HEK293 (cell line): ENCODE results near the gene THOC1.

Experiments used
- CTCF ChIA-PET: fragments of 350-600 bp; formaldehyde crosslinking; extraction: SDS; loops from one replicate; lab custom pipeline; 2021; ENCODE audit warnings: antibody characterized with exemption; lab: Yijun Ruan, JAX
- POLR2A ChIA-PET: fragments of 300-600 bp; formaldehyde crosslinking; extraction: SDS; loops from one replicate; lab custom pipeline; 2020; ENCODE audit warnings: antibody characterized with exemption, inconsistent platforms; lab: Yijun Ruan, JAX
- H3K27ac ChIP-seq: fragments of 200-500 bp; sonication (Bioruptor generic); 2 replicates; pipeline ENCODE4 v1.5.1; 2014; ENCODE audit warnings: low read depth, low read length, control low read depth, inconsistent platforms; ENCODE audit errors: extremely low read depth
- H3K36me3 ChIP-seq, 2 experiments: fragments of 200-500 bp in 1 of 2; sonication (Bioruptor generic) in 1 of 2; 1 replicate in 1 of 2; 2 replicates in 1 of 2; pipeline ENCODE4 v1.5.1; 2014 to 2017; ENCODE audit warnings: inconsistent platforms in 2 of 2, low read length in 2 of 2; ENCODE audit not compliant: control insufficient read depth in 2 of 2, insufficient read depth in 1 of 2
- H3K4me1 ChIP-seq: fragments of 200-500 bp; sonication (Bioruptor generic); 2 replicates; pipeline ENCODE4 v1.5.1; 2014; ENCODE audit warnings: mild to moderate bottlenecking, low read length, inconsistent platforms; ENCODE audit not compliant: control insufficient read depth, insufficient read depth
- H3K4me3 ChIP-seq: 2 replicates; pipeline ENCODE4 v1.5.1; 2011; ENCODE audit warnings: low read depth, mild to moderate bottlenecking, control low read depth, low read length, moderate library complexity
- H3K9me3 ChIP-seq: fragments of 200-500 bp; sonication (Bioruptor generic); 2 replicates; pipeline ENCODE4 v1.5.1; 2014; ENCODE audit warnings: low read depth, low read length, inconsistent platforms; ENCODE audit not compliant: control insufficient read depth, insufficient read depth
- AEBP2 ChIP-seq: fragments of 450-650 bp; formaldehyde crosslinking; IDR thresholded peaks from 2 replicates; pipeline ENCODE4 v1.5.1; 2016; ENCODE audit warnings: missing biosample characterization, missing genetic modification characterization, borderline replicate concordance
- GLIS2 ChIP-seq: fragments of 450-650 bp; formaldehyde crosslinking; IDR thresholded peaks from 2 replicates; pipeline ENCODE4 v1.5.1; 2016; ENCODE audit warnings: missing biosample characterization, missing genetic modification characterization
- KLF16 ChIP-seq: fragments of 450-650 bp; formaldehyde crosslinking; IDR thresholded peaks from 2 replicates; pipeline ENCODE4 v1.5.1; 2017; ENCODE audit warnings: missing biosample characterization, missing genetic modification characterization
- TRIM28 ChIP-seq: IDR thresholded peaks from 2 replicates; pipeline ENCODE4 v1.6.1; 2011; ENCODE audit warnings: low read length, control low read depth, borderline replicate concordance
- ZBTB11 ChIP-seq: fragments of 450-650 bp; formaldehyde crosslinking; conservative IDR thresholded peaks from 2 replicates; pipeline ENCODE4 v1.5.1; 2016; ENCODE audit warnings: low read depth, missing biosample characterization, missing genetic modification characterization
- ZBTB20 ChIP-seq: fragments of 450-650 bp; formaldehyde crosslinking; IDR thresholded peaks from 2 replicates; pipeline ENCODE4 v1.5.1; 2016; ENCODE audit warnings: missing biosample characterization, missing genetic modification characterization
- ZBTB8A ChIP-seq: fragments of 450-650 bp; formaldehyde crosslinking; IDR thresholded peaks from 2 replicates; pipeline ENCODE4 v1.5.1; 2016; ENCODE audit warnings: missing biosample characterization, missing genetic modification characterization
- ZFP37 ChIP-seq: fragments of 450-650 bp; formaldehyde crosslinking; IDR thresholded peaks from 2 replicates; pipeline ENCODE4 v1.5.1; 2016; ENCODE audit warnings: missing biosample characterization, missing genetic modification characterization
- ZNF132 ChIP-seq: fragments of 450-650 bp; formaldehyde crosslinking; IDR thresholded peaks from 2 replicates; pipeline ENCODE4 v1.5.1; 2017; ENCODE audit warnings: missing biosample characterization, missing genetic modification characterization, borderline replicate concordance
- ZNF140 ChIP-seq: fragments of 450-650 bp; formaldehyde crosslinking; IDR thresholded peaks from 2 replicates; pipeline ENCODE4 v1.5.1; 2016; ENCODE audit warnings: missing biosample characterization, missing genetic modification characterization
- ZNF211 ChIP-seq: fragments of 450-650 bp; formaldehyde crosslinking; IDR thresholded peaks from 2 replicates; pipeline ENCODE4 v1.5.1; 2016; ENCODE audit warnings: low read depth, missing biosample characterization, missing genetic modification characterization
- ZNF366 ChIP-seq: fragments of 450-650 bp; formaldehyde crosslinking; conservative IDR thresholded peaks from 2 replicates; pipeline ENCODE4 v1.5.1; 2016; ENCODE audit warnings: missing biosample characterization, missing genetic modification characterization
- ZNF426 ChIP-seq: fragments of 450-650 bp; formaldehyde crosslinking; IDR thresholded peaks from 2 replicates; pipeline ENCODE4 v1.5.1; 2017; ENCODE audit warnings: missing biosample characterization, missing genetic modification characterization, mild to moderate bottlenecking, inconsistent platforms, moderate library complexity
- ZNF48 ChIP-seq: fragments of 450-650 bp; formaldehyde crosslinking; IDR thresholded peaks from 2 replicates; pipeline ENCODE4 v1.5.1; 2016; ENCODE audit warnings: missing biosample characterization, missing genetic modification characterization
- ZNF558 ChIP-seq: fragments of 450-650 bp; formaldehyde crosslinking; IDR thresholded peaks from 2 replicates; pipeline ENCODE4 v1.5.1; 2016; ENCODE audit warnings: missing biosample characterization, missing genetic modification characterization
- ZNF629 ChIP-seq: fragments of 450-650 bp; formaldehyde crosslinking; IDR thresholded peaks from 2 replicates; pipeline ENCODE4 v1.5.1; 2017; ENCODE audit warnings: missing biosample characterization, missing genetic modification characterization
- ZNF664 ChIP-seq: fragments of 450-650 bp; formaldehyde crosslinking; IDR thresholded peaks from 2 replicates; pipeline ENCODE4 v1.5.1; 2016; ENCODE audit warnings: missing biosample characterization, missing genetic modification characterization
- ZNF670 ChIP-seq: fragments of 450-650 bp; formaldehyde crosslinking; IDR thresholded peaks from 2 replicates; pipeline ENCODE4 v1.5.1; 2016; ENCODE audit warnings: missing biosample characterization, missing genetic modification characterization, low read depth
- ZNF768 ChIP-seq: fragments of 450-650 bp; formaldehyde crosslinking; IDR thresholded peaks from 2 replicates; pipeline ENCODE4 v1.5.1; 2018; ENCODE audit warnings: missing biosample characterization, mild to moderate bottlenecking, missing genetic modification characterization
- ZNF791 ChIP-seq: fragments of 450-650 bp; formaldehyde crosslinking; IDR thresholded peaks from 2 replicates; pipeline ENCODE4 v1.5.1; 2016; ENCODE audit warnings: missing biosample characterization, missing genetic modification characterization
- TF ChIP-seq, protein P1 (sequence below): IDR thresholded peaks from 2 replicates; pipeline ENCODE4 v1.6.1; 2011; ENCODE audit warnings: mild to moderate bottlenecking, low read depth, low read length, borderline replicate concordance
- TF ChIP-seq, protein P2 (sequence below): fragments of 450-650 bp; formaldehyde crosslinking; IDR thresholded peaks from 2 replicates; pipeline ENCODE4 v1.5.1; 2016; ENCODE audit warnings: missing biosample characterization, missing genetic modification characterization

The THOC1 gene

DNA sequence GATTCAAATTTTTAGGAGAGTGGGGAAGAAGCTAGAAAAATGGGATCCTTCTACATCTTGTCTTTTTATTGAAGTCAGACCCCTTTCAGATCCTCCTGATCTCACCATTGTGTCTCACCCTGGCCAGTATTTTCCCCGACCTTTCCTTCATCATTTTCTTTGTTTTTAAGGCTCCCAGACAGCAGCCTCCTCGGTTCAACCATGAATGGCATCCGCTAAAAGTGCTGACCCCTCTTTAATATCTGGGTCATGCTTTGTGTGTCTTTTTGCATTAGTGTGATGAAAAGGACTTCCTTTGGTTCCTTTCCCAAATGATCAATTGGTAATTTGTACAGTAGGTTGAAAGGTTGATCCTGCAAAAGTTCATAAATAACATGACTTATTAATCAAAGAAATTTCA, 26.7 kb upstream of the THOC1 start:
- Histone ChIP-seq H3K27ac (no peak overlapping the region), H3K36me3 (no peaks in the 10 kb centered on the region), H3K4me3 (no peak overlapping the region), H3K4me1 (no peaks in the 10 kb centered on the region), H3K9me3 (no peaks in the 10 kb centered on the region)
- no peak for TF ChIP-seq ZNF366 (tag by site-specific recombination)
- CTCF ChIA-PET: interaction anchor here (0.7 to 1.3 kb wide), 2 partner anchors 212 to 327 kb away, joined by 3 to 4 read pairs; no protein-coding TSS in a partner anchor
- POLR2A ChIA-PET: no interaction called here

- no peaks in the 10 kb centered on the region for H3K9me3 ChIP-seq
- TF ChIP-seq ZBTB8A (tag by site-specific recombination) (no peak), TRIM28 (no peak), ZNF791 (tag by site-specific recombination) (no peak), ZNF140 (tag by site-specific recombination) (no peak), ZBTB20 (no peak), ZNF558 (tag by site-specific recombination) (no peak), ZFP37 (no peak), GLIS2 (tag by site-specific recombination) (no peak), ZNF426 (no peak), ZNF48 (tag by site-specific recombination) (no peak), ZNF768 (no peak), ZNF670 (tag by site-specific recombination) (no peak), KLF16 (tag by site-specific recombination) (no peak), ZNF132 (tag by site-specific recombination) (no peak), ZNF629 (tag by site-specific recombination) (no peak), AEBP2 (tag by site-specific recombination) (no peak), ZNF211 (no peak)
- TF ChIP-seq, protein P1, sequence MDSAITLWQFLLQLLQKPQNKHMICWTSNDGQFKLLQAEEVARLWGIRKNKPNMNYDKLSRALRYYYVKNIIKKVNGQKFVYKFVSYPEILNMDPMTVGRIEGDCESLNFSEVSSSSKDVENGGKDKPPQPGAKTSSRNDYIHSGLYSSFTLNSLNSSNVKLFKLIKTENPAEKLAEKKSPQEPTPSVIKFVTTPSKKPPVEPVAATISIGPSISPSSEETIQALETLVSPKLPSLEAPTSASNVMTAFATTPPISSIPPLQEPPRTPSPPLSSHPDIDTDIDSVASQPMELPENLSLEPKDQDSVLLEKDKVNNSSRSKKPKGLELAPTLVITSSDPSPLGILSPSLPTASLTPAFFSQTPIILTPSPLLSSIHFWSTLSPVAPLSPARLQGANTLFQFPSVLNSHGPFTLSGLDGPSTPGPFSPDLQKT: no peak
- TF ChIP-seq, protein P2, sequence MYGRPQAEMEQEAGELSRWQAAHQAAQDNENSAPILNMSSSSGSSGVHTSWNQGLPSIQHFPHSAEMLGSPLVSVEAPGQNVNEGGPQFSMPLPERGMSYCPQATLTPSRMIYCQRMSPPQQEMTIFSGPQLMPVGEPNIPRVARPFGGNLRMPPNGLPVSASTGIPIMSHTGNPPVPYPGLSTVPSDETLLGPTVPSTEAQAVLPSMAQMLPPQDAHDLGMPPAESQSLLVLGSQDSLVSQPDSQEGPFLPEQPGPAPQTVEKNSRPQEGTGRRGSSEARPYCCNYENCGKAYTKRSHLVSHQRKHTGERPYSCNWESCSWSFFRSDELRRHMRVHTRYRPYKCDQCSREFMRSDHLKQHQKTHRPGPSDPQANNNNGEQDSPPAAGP (tag by site-specific recombination): no peak
- no peaks in the 10 kb centered on the region; a peak in 1 of 3 replicates for H3K36me3 ChIP-seq
- no peaks in the 10 kb centered on the region for H3K4me1 ChIP-seq
- no peak overlapping the region for H3K4me3 ChIP-seq
- H3K27ac ChIP-seq: no peak overlapping the region
- CTCF ChIA-PET: interaction anchor here (0.6 to 1.8 kb wide), 4 partner anchors 322 to 357 kb away, joined by 3 to 6 read pairs (median 4); no protein-coding TSS in a partner anchor
- POLR2A ChIA-PET: no interaction called here
Observed at GRCh38 chr18:293536-293935, 25.7 kb upstream of the THOC1 start.

- POLR2A ChIA-PET: no interaction called here
- TF ChIP-seq ZBTB11 (tag by site-specific recombination) (no peak), ZNF664 (peak; percentile 60)
- CTCF ChIA-PET: interaction anchor here (0.6 to 1.8 kb wide), 5 partner anchors 8 to 327 kb away, joined by 3 to 6 read pairs (median 3); no protein-coding TSS in a partner anchor
- H3K4me3 ChIP-seq: no peak overlapping the region
- H3K27ac ChIP-seq: no peak overlapping the region
- no peaks in the 10 kb centered on the region for H3K4me1 ChIP-seq
- H3K36me3 ChIP-seq: no peaks in the 10 kb centered on the region; a peak in 1 of 3 replicates
- H3K9me3 ChIP-seq: no peaks in the 10 kb centered on the region
Observed at GRCh38 chr18:292271-292670, 24.4 kb upstream of the THOC1 start.
